Mammary epithelial cell (primary cell): Measurements from ENCODE around the gene DRC7.

Experiments used
- CTCF ChIP-seq, 2 donors: IDR thresholded peaks in 1 of 2; conservative IDR thresholded peaks in 1 of 2; 2 replicates each; pipeline ENCODE4 v1.5.1; 2011 to 2012; ENCODE audit warnings: inconsistent platforms in 2 of 2, low read length in 2 of 2, mild to moderate bottlenecking in 2 of 2, control low read depth in 1 of 2, low read depth in 1 of 2; ENCODE audit not compliant: insufficient read depth in 1 of 2; ENCODE audit errors: extremely low read depth in 1 of 2
- EZH2 ChIP-seq: IDR thresholded peaks from 2 replicates; pipeline ENCODE4 v1.6.1; 2012; ENCODE audit warnings: low read length, inconsistent platforms, borderline replicate concordance

- no peak for TF ChIP-seq CTCF (conservative IDR thresholded peaks at IDR 0.05 in 1 of 2, IDR thresholded peaks at IDR 0.05 in 1 of 2; ENCODE audit: extremely low read depth in 1 of 2, insufficient read depth in 1 of 2, low read depth in 1 of 2, low read length in 2 of 2)
- TF ChIP-seq EZH2 = no peak
These were observed 72.2 kb downstream of the DRC7 start for GRCh38 chr16:57766714-57767348.
